ENCODE measurements around the gene CAMK2B. TPM values are rescaled to one million over a fixed set of nuclear protein-coding genes. Genes with fewer than 3 reads are reported as not detected.

CAMK2B gene
- polyA plus RNA-seq, 1 donor (not counting 4 experiments of a cell fraction or from before 2014, with no cell fraction given) = 0.25 TPM

GRCh38 chr7:44258423-44258760 is 67.0 kb downstream of the CAMK2B start:
- Histone ChIP-seq H2AFZ (ENCODE audit: control insufficient read depth, low read length) (no peak overlapping the region), H3K9ac (ENCODE audit: control insufficient read depth, extremely low read depth, insufficient read depth, low read length) (no peak overlapping the region), H3K4me2 (ENCODE audit: control insufficient read depth, extremely low read depth, insufficient read depth, low read depth, low read length) (peak overlapping the region; percentile 46), H3K27ac (ENCODE audit: control insufficient read depth, insufficient read depth, low read length) (no peak overlapping the region), H3K9me1 (ENCODE audit: control insufficient read depth, extremely low read depth, insufficient read depth, low read length) (peaks cover 3% of the 10 kb centered on the region), H3K27me3 (ENCODE audit: control insufficient read depth, extremely low read depth, insufficient read depth, low read length) (no peaks in the 10 kb centered on the region), H3K36me3 (ENCODE audit: control insufficient read depth in 2 of 2, extremely low read depth in 1 of 2, insufficient read depth in 2 of 2, low read length in 2 of 2) (no peaks in the 10 kb centered on the region), H3K9me3 (ENCODE audit: control insufficient read depth, low read depth, low read length) (no peaks in the 10 kb centered on the region), H3K79me2 (ENCODE audit: control insufficient read depth, insufficient read depth, low read length) (no peaks in the 10 kb centered on the region), H4K20me1 (ENCODE audit: control insufficient read depth, extremely low read depth, insufficient read depth, low read length) (no peaks in the 10 kb centered on the region), H3K4me3 (ENCODE audit: control insufficient read depth in 2 of 3, extremely low read depth in 1 of 3, insufficient read depth in 2 of 3, low read depth in 1 of 3, low read length in 3 of 3) (peak overlapping the region in 1 of 3 experiments; percentile 13), H3K4me1 (ENCODE audit: control insufficient read depth, extremely low read depth, insufficient read depth, low read length) (peaks cover 49% of the 10 kb centered on the region)
- DNase-seq (ENCODE audit: low read depth, low spot score) (no peak), FAIRE-seq (no peak)
- TF ChIP-seq EZH2 (IDR thresholded peaks at IDR 0.05; ENCODE audit: low read length) (no peak), CTCF (optimal IDR thresholded peaks at IDR 0.05 in 1 of 3, IDR thresholded peaks at IDR 0.05 in 1 of 3, conservative IDR thresholded peaks at IDR 0.05 in 1 of 3; ENCODE audit: extremely low read depth in 1 of 3, insufficient read depth in 2 of 3, low read length in 3 of 3) (no peak)
- dilution Hi-C loops (cut with MboI; ENCODE audit: extremely low pct_ligation_motif_present, low sequenced_read_pairs) = no loop called here

GRCh38 chr7:44257618-44258422 is 67.6 kb downstream of the CAMK2B start:
- Histone ChIP-seq H3K4me3 (ENCODE audit: control insufficient read depth in 2 of 3, extremely low read depth in 1 of 3, insufficient read depth in 2 of 3, low read depth in 1 of 3, low read length in 3 of 3) (no peak overlapping the region), H4K20me1 (ENCODE audit: control insufficient read depth, extremely low read depth, insufficient read depth, low read length) (no peaks in the 10 kb centered on the region), H3K9me1 (ENCODE audit: control insufficient read depth, extremely low read depth, insufficient read depth, low read length) (peaks cover 3% of the 10 kb centered on the region), H3K27me3 (ENCODE audit: control insufficient read depth, extremely low read depth, insufficient read depth, low read length) (no peaks in the 10 kb centered on the region), H3K9me3 (ENCODE audit: control insufficient read depth, low read depth, low read length) (no peaks in the 10 kb centered on the region), H2AFZ (ENCODE audit: control insufficient read depth, low read length) (no peak overlapping the region), H3K27ac (ENCODE audit: control insufficient read depth, insufficient read depth, low read length) (no peak overlapping the region), H3K4me1 (ENCODE audit: control insufficient read depth, extremely low read depth, insufficient read depth, low read length) (peaks cover 44% of the 10 kb centered on the region), H3K4me2 (ENCODE audit: control insufficient read depth, extremely low read depth, insufficient read depth, low read depth, low read length) (peak overlapping the region; percentile 46), H3K9ac (ENCODE audit: control insufficient read depth, extremely low read depth, insufficient read depth, low read length) (no peak overlapping the region), H3K36me3 (ENCODE audit: control insufficient read depth in 2 of 2, extremely low read depth in 1 of 2, insufficient read depth in 2 of 2, low read length in 2 of 2) (no peaks in the 10 kb centered on the region), H3K79me2 (ENCODE audit: control insufficient read depth, insufficient read depth, low read length) (no peaks in the 10 kb centered on the region)
- dilution Hi-C loops (cut with MboI; ENCODE audit: extremely low pct_ligation_motif_present, low sequenced_read_pairs) = no loop called here
- TF ChIP-seq CTCF (optimal IDR thresholded peaks at IDR 0.05 in 1 of 3, IDR thresholded peaks at IDR 0.05 in 1 of 3, conservative IDR thresholded peaks at IDR 0.05 in 1 of 3; ENCODE audit: extremely low read depth in 1 of 3, insufficient read depth in 2 of 3, low read length in 3 of 3) (no peak), EZH2 (IDR thresholded peaks at IDR 0.05; ENCODE audit: low read length) (no peak)
- DNase-seq (ENCODE audit: low read depth, low spot score) (peak; percentile 53), FAIRE-seq (peak; percentile 100)
